DMS53 treated with DMSO at 0.1 percent for 48 hours (cell line): ENCODE data around the gene GPRIN2.

Source experiments
- DNase-seq: peaks from one replicate; lab custom pipeline; 2025; ENCODE audit not compliant: unreplicated experiment; lab: John Stamatoyannopoulos, UW

The GPRIN2 gene

DNA sequence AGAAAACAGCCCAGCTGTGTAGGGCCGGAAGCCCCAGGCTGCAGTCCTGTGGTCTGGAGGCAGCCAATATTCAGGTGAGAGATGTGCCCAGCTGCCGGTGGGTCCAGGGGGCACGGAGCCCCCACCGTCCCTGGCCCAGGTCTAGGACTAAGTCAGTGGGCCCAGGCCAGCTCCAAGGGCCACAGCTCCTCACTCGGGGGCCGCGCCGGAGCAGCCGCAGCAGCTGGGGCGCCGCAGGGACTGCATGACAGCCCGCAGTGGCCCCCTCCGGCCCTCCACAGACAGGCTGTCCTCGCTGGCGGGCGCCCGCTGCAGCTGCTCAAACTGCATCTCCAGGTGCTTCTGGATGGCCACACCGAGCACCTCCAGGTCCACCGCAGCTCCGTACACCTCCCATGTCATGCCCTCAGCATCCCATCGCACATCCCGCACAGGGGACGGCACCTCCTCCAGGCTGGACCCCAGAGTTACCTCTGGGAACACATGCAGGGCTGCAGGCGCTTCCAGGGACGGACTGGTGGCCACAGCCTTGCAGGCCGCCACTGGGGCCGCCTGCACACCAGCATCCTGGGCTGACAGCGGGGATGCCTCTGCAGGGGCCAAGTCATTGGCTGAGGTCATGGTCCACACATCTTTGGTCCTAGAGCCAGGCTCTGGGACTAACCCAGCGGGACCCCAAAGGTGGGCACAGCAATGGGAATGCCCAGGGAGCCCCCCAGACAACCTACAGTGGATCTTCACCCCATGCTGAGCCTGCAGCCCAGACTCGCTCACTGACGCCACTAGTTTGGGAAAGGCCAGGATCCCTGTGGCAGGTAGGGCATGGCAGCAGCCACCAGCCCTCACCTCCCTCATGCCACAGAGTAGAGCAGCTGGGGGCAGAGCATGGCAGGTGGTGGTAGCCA is 7.0 kb downstream of the GPRIN2 start:
- DNase-seq = no peak

- no peak for DNase-seq
Observed at GRCh38 chr10:46548498-46549090, 7.9 kb downstream of the GPRIN2 start.

DNA sequence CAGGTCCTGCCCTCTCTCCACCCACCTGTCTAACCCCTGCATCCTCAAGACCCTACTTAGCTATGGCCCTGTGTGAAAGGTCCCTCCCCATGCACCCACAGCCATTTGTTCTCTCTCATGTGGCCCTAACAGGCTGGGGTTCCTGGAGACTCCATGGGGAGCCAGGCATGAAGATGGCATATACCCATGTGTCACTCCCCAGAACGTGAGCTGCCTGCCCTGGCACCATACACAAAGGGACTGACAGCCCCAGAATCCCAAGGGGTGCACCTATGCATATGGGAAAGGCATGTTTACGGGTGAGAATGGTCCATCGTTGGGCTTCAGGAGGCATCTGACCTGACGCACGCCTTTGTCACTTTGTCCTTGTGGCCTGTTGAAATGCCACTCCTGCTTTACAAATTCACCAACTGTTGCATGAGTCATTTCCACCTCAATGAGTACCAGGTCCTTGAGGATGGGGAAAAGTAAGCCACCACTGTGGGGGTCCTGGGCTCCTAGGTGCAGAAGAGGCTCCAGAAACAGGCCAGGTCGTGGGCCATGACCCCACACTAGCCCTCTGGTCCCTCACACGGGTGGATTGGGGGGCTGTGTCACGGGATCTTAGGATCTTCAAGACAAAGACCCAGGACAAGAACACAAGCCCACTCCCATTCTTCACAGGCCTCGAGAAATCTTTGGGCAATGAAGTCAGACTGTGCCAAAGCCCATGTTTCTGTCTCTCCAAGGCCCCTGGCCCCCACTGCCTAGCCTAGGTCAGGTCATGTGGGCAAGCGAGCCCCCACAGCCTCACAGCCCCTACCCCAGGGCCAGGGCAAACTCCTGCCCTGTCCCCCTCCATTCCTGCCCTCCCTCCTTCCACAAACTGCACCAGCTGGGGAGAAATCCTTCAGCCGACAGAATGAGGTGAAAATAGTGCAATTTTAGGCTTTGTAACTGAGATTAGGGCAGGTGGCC is 8.6 kb downstream of the GPRIN2 start:
- peak; percentile 73 for DNase-seq

DNA sequence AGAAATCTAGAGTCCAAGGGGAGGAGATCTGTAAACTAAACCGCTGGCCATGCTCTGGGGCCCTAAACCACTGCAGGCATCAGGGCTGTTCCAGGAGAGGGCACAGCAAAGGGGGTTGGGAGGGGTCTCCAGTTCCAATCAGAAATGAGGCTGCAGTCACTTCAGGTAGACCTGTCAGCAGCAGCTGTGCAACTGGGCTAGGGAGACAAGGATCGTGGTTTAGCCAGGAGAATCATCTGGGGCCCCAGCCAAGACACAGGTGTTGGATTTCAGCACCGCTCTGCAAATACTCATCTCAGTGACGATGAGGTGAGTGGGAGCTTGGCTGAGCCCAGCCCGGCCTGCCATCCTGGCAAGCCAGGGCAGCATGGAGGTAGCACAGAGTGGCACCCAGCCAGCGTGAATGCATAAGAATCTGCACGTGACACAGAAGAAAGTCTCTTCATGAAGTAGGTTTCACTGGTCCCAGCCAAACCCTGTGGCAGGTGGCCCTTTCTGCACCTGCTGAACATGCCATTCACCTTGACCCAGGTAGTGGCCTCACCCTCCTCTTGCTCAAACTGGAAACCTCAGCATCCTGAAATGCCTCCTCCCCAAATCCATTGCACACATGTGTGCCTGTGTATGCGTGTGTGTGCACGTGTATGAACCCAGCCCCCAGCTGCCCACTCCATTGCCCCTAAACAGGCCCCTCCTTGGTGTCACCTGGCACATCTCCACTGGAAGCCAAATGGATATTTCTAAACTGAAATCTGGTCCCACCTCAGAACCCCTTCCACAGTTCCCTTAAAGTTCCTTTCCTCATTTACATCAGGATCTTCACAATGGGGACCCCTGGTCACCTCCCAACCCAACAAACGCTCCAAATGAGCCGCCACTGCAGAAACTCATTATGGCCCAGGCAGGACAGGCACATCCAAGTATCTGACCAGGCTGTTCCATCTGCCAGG is 9.6 kb downstream of the GPRIN2 start:
- peak; percentile 91 for DNase-seq

DNA sequence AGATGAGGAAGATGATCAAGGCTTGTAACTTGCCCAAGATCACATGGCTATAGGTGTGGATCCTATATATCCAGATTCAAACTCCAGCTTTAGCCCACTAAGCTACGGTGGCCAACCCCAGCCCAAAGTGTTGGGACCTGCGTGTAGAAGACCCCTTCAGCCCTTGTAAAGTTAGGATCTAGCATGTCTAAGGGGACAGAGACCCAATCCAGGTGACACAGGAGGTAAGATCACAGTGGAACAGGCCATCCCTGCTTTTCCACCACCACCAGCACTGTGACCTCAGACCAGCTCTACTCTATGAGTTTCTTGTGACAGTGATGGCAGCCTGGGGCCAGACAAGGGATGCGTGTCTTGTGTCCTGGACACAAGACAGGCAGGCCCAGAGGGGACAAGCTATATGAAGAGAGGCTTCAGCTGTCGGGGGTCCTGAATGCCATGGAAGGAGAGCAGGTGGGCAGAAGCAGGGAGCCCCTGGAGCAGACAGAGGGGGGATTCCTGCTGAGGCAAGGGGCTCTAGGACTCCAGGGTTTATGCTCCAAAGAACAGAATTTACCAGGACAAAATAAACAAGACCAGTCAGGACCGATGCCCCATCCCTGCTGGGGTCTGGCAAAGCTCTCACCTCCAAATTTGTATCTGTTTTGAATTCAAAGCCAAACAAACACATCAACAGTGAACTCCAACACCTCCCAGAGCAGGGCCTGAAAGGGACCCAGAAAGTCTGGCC is 10.4 kb downstream of the GPRIN2 start:
- DNase-seq = no peak

GRCh38 chr10:46544989-46545791 is 11.3 kb downstream of the GPRIN2 start:
- no peak for DNase-seq

GRCh38 chr10:46543466-46544377 is 12.7 kb downstream of the GPRIN2 start:
- no peak for DNase-seq

- no peak for DNase-seq
Observed at GRCh38 chr10:46542567-46543465, 13.6 kb downstream of the GPRIN2 start.

DNA sequence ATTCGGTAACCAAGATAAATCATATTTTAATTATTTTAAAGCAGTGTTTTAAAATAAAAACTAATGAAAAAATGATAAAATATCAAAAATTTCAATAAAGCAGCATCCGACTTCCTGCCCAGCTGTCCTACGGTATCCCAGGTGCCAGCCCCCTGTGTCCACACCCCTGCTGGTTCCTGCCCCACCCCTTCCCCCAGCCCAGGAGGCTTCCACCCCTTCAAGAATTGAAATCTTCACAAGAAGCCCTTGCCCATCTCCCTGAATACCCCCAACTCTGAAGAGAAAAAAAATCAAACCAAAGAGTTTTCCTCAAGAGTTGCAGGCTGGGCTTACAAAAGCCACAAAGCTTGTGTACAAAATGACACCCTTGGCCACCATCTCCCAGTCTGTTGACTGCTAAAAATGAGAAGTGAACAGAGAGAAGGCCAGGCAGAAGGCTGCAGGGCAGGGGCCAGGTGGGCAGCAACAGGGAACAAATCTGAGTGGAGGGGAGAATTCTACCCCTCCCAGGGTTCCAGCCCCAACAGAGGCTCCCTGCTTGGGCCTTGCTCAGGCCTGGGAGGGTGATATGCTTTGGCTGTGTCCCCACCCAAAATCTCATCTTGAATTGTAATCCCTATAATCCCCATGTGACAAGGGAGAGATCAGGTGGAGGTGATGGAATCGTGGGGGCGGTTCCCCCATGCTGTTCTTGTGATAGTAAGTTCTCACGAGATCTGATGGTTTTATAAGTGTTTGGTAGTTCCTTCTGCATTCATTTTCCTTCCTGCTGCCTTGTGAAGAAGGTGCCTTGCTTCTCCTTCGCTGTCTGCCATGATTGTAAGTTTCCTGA is 14.5 kb downstream of the GPRIN2 start:
- DNase-seq = no peak

DNA sequence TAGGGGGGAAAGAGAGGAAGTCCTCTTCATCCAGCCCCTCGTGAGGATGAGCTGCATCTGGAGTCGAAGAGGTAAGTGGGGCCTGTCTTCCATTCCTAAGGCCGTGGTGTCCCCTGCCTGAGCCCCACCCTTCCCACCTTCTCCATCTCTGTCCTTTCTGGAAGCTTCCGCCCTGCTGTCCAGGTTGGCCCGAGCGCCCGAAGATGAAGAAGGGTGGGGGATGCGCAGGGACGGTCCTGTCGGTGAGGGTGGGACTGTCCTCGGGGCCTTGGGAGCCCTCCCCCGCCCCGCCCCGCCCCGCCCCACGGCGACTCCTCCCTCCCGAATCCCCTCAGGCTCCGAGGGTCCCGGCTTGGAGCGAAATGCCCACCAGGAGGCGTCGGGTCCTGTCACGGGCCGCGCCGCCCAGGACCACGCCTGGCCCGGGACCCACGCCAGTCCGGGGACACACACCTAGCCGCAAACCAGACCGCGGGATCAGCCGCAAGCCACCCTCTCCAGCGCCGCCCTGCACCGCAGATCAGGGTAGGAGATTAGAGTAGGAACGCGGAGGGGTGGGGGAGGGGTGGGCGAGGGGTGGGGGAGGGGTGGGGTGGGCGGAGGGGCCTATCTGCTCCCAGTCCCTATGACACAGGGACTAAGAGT is 15.3 kb downstream of the GPRIN2 start:
- DNase-seq = no peak

DNA sequence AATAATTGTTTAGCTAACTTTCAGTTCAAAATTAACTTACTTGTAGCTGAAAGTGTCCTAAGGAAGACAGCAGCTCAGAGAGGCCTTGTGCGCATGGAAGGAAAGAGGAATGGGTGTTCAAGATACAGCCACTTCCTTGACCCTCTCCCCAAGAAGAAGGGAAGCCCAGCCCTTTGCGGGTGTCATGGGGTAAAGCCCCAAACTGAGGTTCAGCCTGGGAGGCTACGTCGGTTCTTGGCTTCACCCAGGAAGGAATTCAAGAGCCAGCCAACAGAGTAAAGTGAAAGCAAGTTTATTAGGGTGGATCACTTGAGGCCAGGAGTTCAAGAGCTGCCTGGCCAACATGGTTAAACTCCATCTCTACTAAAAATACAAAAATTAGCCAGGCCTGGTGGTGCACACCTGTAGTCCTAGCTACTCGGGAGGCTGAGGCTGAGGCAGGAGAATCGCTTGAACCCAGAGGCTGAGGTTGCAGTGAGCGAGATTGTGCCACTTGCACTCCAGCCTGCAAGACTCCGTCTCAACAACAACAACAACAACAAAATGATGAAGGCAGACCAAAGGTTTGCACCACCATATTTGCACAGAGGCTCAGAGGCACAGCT is 15.9 kb downstream of the GPRIN2 start:
- no peak for DNase-seq

DNA sequence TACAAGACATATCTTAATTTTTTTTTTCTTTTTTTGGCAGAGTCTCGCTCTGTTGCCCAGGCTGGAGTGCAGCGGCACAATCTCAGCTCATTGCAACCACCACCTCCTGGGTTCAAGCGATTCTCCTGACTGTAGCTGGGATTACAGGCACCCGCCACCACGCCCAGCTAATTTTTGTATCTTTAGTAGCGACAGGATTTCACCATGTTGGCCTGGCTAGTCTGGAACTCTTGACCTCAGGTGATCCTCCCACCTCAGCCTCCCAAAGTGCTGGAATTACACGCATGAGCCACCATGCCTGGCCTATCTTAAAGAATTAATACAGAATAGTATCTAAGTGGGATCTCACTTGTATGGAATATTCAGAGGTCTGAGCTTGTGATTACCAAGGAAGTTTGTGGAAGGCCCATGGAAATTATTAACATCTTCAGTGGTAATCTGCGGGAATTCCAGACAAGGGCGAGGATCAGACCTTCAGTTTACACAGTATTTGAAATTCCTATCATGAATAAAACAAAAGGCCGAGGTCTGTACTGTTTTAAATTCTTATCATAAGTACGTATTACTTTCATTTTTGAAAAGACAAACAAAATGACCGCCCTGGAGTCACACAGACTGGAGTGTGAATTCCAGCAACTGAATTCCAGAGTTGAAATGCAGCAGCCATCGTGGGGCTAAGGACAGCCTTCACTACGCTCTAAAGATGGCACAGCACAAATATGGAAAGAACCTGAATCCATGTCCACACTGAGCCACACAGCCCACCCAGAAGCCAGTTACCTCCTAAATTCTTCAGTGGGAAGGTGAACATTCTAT is 16.7 kb downstream of the GPRIN2 start:
- no peak for DNase-seq

DNA sequence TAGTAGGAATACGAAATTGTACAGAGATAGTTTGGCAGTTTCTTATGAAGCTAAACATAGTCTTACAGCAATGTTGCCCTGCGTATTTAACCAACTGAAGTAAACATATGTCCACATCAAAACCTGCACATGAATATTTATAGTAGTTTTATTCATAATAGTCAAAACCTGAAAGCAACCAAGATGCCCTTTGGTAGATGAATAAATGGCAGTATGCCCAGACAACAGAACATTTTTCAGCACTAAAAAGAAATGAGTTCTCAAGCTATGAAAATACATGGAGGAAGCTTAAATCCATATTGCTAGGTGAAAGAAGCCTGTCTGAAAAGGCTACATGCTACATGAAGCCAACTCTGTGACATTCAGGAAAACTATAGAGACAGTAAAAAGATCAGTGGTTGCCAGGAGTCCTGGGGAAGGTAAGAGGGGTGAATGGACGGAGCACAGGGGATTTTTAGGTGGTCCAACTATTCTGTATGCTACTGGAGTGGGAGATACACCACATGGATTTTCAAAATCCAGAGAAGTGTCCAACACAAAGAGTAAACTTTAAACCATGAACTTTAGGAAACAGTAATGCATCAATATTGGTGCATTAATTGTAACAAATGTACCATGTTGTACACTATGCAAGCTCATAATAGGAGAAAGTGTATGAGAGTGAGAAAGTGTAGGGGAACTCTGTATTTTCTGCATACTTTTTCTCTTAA is 17.6 kb downstream of the GPRIN2 start:
- DNase-seq = no peak

DNA sequence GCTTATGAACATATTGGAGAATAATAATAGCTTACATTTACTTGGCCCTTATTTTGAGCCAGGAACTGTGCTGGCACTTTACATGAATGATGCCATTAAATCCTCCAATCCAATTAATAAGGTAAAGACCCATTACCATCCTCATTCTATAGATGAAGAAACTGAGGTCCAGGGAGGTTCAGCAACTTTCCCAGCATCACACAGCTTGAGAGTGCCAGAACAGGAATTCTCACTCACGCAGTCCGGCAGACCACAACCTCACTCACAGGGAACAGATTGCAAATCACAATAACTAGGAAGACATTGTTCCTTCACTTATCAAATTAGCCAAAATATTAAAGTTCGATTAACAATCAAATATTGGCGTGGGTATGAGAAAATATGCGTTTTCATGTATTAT is 18.3 kb downstream of the GPRIN2 start:
- no peak for DNase-seq
